ENCODE results near the gene CHKA.

The CHKA gene

DNA sequence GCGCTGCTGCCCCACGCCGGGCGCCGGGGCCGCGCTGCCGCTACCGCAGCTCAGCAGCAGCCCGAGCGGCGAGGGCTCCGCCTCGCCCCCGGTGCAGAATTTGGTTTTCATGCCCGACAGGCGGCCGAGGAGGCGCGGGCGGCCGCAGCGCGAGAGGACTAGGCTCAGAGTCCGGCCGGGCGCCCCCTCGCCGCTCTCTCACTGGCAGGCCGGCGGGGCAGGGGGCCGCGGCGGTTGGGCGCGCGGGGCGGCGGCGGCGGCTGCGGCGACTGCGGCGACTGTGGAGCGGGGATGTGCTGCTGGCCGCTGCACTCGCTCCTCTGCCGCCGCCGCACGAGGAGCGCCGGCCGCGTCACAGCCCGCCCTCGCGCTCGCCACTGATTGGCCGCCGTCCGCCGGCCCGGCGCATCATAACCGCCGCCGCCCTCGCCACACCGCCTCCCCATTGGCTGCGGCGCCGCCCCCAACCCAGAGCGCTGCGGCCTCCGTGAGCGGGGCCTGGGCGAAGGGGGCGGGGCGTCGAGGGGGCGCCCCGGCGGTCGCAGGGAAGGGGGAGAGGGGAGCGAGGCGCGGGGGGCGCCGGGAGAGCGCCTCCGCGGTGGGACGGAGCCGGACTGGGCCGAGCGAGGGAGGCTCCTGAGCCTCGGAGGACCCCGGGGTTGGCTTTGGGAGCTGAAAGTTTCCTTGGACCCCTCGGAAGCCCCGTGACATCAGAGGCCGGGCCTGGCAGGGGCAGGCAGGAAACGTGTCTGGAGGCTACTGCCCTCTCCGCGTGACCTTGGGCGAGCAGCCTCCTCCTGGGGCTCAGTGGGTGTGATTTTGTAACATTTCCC, at the start of gene CHKA:
CHKA (minus strand) TSS at position 322 of the 833 bp plus-strand sequence; CDS start at position 111, 211 bp downstream.
- peak; percentile 96 for DNase-seq (ENCODE audit: low spot score)

DNA sequence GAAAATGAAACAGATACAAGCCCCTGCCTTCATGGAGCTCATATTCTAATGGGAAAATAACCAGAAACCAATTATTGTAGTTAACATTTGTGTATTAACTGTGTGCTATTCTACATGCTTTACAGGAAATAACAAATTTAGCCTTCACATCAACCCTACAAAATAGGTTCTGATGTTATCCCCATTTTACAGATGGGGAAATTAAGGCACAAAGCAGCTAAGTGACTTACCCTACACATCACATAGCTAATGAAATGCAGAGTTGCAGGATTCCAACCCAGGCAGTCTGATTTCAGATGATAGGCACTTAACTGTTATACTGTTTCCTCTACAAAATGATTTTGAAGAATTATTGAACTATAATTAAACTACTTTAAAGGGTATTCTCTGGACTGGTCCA, 48.3 kb upstream of the CHKA start:
- DNase-seq (ENCODE audit: low spot score), result no peak

DNA sequence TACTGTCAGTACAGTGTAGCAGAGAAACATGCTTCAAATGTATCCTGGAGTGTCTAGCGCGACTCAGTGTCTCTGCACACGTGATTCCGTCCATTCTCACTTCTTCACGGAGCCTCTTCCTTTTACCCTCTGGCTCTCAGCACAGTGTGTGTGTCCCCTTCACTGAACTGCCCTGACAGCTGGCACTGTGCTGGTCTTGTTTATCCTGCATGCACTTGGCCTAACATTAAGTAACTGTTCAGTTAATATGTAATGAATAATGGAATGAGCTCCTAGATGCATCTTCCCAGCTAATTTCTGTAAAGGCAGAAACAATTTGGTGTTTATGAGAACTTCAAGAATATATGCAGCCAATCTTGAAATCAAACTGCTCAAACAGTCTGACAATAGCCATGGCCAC, 47.5 kb upstream of the CHKA start:
- no peak for DNase-seq (ENCODE audit: low spot score)

DNA sequence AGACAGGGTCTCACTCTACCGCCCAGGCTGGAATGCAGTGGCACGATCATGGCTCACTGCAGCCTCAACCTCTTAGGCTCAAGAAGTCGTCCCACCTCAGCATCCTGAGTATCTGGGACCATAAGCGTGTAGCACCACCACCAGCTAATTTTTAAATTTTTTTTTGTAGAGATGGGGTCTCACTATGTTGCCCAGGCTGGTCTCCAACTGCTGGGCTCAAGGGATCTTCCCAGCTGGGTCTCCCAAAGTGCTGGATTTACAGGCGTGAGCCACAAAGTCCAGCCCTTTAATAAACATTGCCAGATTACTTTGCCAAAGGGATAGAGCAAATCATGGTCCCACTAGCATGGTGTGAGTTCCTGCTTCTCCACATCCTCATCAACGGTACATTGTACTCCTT, 46.3 kb upstream of the CHKA start:
- no peak for DNase-seq (ENCODE audit: low spot score)

DNA sequence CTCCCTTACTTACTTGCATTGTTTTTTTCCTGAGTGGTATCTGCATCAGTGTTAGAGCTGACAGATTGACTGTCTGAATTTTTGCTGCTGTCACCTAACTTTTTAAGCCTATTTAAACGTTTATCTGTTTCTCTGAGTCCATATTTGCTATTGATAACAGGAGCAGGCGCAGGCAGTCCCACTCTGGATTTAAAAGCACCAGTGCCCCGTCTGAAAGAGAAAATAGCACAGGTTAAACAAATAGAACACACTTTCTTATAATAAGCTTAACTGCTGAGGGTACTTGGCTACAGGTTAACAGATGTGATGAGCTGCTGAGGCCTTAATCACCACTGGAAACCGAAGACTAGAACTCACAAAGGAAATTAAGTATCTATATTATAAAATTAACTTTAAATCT, 45.8 kb upstream of the CHKA start:
- no peak for DNase-seq (ENCODE audit: low spot score)

DNA sequence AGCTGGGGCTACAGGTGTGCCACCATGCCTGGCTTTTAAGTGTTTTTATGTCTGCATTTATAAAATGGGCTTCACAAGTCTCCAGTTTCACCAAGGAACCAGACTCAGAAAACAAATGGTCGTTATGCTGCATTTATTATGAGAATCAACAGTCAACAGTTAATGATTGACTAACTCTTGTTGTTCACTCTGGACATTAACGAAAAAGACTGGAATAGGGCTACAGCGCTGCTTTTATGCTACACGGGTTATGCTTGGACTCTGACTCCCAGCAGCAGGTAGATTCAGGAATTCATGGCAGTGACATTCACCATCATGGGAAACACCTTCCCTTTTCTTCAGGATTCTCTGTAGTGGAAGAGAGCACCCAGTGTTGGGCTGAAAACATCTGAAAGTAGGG, 44.4 kb upstream of the CHKA start:
- DNase-seq (ENCODE audit: low spot score), result no peak

DNA sequence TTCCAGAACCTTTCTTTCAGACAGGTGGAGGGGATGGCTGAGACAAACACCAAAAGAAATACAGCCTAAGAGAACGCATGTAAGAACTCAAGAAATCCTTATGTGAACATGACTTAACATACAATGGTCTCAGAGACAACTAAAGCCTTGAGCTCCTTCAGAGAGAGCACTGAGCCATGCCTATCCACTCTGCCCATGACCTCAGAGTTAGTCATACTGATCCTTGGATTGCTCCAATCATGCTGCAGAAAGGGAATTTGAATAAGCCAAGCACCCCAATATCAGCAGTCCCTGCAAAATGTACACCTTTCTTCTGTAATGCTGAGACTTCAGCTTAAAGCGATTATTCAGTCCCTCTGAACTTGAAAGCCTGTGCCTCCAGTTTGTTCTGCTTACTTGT, 43.2 kb upstream of the CHKA start:
- peak; percentile 66 for DNase-seq (ENCODE audit: low spot score)

DNA sequence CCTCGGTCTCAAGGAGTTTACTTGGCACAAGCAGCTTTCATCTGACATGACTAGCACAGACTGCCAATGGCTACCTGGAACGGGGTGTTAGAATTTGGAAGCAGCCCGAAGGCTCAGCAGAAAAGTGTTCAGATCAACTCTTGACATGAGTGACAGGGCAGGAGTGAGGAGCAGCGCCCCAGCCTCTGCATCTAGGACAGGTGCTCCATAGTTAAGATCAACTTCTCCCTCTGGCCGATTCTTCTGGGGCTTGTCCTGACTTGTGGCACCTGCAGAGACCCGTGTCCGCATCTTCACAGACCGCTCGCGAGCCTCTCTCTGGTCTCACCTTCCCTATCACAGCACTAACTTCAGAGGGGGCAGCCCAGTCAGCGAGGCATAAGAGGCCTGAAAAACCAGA, 42.5 kb upstream of the CHKA start:
- no peak for DNase-seq (ENCODE audit: low spot score)

DNA sequence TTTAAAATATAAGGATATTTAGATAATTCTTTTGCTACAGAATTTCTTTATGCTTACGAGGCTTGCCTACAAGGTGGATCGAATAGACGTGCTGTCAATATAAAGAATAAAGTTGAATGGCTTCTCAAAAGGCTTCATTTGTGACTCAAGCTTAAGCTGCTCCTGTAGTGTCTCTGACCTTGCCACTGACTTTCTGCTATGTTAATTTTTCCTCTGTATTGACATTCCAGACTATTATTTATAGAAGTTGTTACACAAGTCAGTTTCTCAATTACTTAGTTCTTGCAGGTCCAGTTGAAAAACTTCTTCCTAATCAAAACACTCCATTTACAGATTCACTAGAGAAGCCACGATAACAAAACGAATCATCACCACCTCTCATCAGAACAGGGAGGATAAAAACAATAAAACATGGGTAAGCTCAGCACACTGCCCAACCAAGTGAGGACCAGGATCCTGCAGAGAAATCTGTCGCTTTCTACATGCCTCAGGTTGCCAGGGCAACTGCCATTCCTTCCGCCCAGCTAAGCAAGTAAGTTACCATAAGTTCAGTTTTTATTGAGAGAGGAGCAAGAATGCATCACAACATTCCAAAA, 39.0 kb upstream of the CHKA start:
- no peak for DNase-seq (ENCODE audit: low spot score)

DNA sequence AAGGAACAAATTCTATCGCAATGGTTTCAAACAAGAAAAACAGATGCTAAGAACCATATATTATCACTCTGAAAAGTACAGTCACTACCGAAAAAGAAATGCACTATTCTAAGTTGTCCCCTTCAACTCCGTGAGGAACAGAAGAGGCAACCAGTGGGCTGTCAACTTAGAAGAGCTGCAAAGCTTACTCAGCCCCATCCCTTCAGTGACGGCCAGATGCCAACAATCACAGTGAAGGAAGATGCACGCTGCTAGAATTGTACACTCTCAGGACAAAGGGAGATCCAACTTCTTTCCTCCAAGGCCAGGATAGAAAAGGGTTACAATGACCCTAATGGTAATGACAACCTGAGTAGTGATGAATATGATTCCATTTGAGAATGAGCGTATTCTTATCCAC, 38.5 kb upstream of the CHKA start:
- DNase-seq (ENCODE audit: low spot score), result no peak

DNA sequence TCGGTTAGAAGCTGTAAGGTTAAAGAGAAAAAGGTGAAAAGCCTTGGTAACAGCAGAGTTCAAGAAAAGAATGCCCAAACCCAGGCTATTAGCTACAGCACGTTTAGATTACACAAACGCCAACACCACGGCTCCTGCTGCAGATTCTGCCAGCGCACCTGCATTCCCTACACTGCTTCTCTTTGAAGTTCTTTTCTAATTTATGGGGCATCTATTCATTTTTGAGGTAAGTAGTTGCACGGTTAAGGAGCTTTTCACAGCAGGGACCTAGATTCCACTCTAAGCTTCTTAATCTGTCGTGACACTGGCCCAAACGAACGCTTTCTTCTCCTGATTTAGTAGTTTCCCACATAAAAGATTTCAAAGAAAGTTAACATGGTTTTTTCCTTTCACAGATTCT, 38.0 kb upstream of the CHKA start:
- DNase-seq (ENCODE audit: low spot score), result no peak

DNA sequence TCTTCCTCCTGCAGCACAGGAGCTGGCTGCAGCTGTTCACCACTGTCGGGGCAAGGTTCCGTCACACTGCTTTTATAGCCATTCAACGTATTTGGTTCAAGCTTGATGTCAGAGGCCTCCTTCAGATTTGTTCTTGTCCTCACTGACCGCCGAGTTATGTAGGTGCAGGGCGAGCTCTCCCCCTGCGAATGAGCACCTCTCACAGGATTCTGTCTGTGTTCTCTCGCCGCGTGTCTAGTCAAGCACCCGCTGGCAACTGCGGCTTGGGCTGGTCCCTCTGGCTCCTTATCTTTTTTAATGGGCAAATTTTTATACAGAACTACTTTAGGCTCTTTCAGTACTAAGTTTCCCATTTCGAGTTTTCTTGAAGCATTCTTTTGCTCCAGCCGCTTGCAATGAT, 37.4 kb upstream of the CHKA start:
- no peak for DNase-seq (ENCODE audit: low spot score)

DNA sequence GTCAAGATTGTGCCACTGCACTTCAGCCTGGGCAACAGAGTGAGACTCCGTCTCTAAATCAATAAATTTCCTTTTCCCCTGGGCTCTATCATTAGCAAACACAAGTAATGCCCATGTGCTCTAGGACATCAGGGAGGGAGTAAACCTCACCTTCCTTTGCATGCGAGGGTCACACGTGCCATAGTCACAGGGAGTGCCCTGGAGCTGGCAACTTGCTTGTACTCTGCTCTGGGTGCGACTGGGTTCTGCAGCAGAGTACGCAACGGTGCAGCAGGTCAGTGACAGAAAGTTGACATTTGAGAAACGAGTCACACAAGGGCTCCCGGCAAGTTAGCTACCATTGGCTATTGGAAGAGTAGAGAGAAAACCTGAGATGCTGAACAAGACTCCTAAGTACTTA, 32.6 kb upstream of the CHKA start:
- DNase-seq (ENCODE audit: low spot score), result no peak

DNA sequence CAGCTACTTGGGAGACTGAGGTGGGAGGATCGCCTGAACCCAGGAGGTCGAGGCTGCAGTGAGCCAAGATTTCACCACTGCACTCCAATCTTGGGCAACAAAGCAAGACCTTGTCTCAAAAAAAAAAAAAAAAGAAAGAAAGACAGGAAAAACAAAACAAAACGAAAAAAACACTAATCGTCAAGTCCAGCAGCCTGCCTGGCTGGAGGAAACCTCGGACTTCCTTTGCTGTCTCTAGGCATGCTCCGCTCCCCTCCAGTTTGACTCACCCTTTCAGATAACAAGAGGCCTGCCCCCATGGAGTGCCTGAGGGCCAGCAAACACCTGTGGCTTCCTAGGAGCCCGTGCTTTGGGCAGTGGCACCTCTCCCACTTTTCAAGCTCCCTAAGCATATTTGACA, 28.8 kb upstream of the CHKA start:
- no peak for DNase-seq (ENCODE audit: low spot score)

DNA sequence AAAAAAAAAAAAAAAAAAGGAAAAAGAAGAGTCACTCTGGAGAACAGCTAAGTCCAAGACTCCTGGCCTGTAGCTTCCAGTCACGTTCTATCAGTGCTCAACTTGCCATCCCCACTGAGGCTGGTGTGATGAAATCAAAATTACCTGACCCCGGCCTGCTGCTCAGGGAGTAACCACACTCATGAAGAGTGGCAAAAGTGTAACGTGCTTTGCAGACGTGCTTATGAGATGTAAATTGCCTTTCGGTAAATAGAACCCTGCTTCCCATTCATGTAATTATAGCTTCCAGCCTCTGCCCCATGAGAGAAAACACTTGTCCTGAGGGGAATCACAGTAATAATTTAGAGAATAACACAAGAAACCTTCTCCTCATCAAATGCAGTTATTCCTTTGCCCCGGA, 28.2 kb upstream of the CHKA start:
- DNase-seq (ENCODE audit: low spot score), result no peak

DNA sequence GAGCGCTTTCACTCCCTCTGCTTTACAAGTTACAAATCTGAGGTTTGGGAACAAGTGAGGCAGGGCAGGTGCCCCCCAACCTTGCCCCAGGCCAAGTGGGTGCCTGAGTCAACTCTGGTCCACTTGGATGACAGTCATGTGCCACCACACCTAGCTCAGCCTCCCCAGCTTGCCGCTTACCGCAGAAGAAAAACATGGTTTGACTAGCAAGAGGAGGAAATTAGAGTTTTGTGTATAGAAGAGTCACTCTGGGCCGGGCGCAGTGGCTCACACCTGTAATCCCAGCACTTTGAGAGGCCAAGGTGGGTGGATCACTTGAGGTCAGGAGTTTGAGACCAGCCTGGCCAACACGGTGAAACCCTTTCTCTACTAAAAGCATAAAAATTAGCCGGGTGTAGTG, 27.7 kb upstream of the CHKA start:
- DNase-seq (ENCODE audit: low spot score), result no peak

DNA sequence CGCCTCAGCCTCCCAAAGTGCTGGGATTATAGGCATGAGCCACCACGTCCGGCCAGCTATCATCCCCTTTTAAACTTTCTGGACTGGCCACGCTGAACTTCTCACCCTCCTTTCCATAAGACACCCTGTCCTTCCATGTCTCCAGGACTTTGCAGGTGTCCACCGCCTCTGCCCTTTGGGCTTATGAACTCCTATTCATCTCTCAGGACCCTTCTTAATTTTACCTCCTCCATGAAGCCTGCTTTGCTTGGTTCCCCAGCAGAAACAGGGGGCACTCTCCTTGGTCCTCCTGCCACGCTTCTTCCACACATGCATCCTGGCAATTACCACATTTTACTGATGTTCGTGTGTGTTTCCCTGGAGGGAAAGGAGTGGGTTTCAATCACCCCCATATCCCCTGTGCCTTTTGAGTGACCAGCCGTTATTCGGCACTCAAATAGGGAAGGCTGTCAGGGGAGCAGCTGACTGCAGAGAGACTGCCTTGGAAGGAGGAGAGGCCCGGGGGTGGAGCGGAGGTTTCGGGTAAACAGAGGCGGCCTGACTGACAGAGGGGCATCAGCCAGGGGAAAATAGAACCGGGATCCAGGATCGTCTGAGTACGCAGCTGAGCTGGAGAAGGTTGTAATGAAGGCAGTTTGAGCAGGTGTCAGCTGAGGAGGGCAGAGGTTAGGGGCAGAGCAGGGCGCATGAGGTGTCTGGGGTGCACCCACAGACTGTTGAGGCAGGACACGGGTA, 27.1 kb upstream of the CHKA start:
- no peak for DNase-seq (ENCODE audit: low spot score)

DNA sequence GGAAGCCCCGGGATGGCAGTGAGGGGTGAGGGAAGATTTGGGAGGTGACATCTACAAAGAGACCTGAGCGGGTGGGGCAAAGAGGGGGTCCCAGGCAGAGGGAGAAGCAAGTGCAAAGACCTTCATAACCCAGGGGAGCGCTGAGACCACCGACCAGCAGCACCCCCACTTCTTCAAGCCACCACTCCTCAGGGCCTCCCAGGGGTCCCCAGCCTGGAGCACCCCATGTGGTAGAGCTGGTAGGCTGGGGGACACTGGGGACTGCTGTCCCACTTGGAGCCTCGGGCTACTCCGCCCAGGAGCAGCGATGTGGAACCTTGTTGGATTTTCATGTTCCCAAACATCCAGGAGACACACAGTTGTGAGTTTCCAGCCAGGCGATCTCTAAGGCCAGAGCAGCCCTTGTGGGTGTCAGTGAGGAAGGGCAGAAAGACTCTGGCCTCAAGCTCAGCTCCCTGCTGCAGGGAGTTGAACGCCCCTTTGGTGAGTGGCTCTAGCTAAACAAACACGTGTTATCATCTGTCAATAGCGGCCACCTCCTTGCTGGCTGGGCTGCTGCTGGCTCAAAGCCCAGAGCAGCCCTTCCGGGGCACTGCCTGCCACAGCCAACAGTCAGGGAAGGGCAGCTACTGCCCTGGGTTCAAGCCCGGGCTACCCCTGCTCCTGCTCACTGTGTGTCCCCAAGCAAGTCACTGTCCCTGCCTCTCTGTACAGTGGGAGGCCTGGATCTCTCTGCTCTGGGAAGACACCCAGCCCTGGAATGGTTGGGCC, 25.7 kb upstream of the CHKA start:
- peak; percentile 41 for DNase-seq (ENCODE audit: low spot score)

DNA sequence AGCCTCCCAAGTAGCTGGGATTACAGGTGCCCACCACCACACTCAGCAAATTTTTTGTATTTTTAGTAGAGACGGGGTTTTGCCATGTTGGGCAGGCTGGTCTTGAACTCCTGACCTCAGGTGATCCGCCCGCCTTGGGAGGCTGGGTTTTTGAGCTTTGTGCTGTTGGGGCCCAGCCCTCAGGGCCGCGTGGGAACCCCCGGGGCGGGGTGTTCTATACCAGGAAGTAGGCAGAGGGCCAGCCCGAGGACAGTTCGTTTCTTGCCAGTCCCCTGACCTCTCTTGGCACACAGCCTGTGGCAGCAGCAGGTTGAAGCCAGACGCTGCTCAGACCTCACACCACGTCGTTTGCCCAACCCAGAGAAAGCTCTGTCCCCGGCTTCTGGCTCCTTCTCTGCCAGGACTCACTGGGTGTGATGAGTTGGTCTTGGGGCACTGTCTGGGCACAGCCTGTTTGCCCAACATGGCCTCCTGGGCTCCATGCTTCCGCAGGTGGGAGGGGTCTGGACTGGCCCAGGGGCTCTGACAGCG, 24.9 kb upstream of the CHKA start:
- DNase-seq (ENCODE audit: low spot score), result no peak

DNA sequence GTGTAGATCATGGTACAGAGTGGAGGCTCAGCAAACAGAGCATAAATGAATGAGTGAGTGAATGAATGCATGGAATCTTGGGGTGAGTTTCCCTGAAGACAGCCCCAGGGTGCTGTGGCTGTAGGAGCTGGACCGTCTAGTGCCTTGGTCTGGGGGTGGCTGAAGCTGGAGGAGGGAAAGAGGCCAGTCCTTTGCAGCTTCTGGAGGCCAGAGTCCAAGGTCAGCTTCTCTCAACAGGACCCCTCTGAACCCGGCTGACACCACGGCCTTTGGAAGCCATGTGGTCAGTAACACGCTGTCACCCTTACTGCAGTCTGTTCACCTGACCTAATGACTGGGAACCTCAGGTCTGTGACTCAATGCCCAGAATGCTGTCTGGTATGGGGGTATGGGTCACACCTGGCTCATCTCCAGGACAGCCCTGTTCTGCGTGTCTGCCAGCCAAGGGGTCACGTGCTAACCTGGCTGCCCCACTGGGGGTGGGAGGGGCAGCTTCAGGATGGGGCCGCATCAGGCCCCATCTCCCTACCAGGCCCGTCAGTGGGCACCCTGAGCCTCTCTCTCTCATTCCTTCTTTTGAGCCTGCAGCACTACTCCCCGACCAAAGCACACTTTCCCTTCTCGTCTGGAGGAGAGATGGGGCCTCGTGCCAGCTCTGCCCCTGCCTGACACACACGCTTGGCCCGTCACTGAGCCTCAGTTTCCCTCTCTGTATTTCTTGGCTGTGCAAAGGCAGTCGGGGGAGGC, 24.1 kb upstream of the CHKA start:
- no peak for DNase-seq (ENCODE audit: low spot score)

DNA sequence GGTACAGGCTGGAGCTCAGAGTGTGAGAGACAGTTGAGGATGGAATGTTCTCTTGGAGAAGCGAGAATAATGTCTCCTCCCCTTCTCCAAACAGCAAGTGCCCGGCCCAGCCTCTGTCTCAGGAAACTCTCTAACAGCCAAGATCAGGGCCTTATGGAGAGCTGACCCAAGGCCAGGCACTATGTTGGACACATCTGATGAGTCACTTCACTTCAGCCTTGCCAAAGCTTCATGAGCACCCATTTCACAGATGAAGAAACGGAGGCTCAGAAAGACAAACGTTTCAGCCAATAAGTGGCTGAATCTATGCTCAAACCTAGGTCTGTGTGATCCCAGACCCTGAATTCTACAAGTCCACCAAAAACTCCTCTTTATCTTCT, 22.1 kb upstream of the CHKA start:
- no peak for DNase-seq (ENCODE audit: low spot score)

Data from AG08395 (cell line).